ENCODE results near the gene PAMR1. TPM values are rescaled to one million over a fixed set of nuclear protein-coding genes. Genes with fewer than 3 reads are reported as not detected.

Gene PAMR1
- total and polyA plus RNA-seq, 2 of the 8 experiments (the other 6 are each of a cell fraction or from before 2014, with no cell fraction given), result 3.0 to 6.9 TPM

GRCh38 chr11:35563484-35564244 lies 38.2 kb upstream of the PAMR1 start (continued):
- no peak for TF ChIP-seq RXRA (IDR thresholded peaks at IDR 0.05; ENCODE audit: insufficient read depth, low read depth, low read length)
- TF ChIP-seq HDAC2 (IDR thresholded peaks at IDR 0.05; ENCODE audit: borderline replicate concordance in 1 of 2, low read depth in 2 of 2, low read length in 2 of 2), result no peak
- no peak for TF ChIP-seq EGR1 (IDR thresholded peaks at IDR 0.05; ENCODE audit: borderline replicate concordance, low read depth, low read length)
- no peak for TF ChIP-seq BCL11A (IDR thresholded peaks at IDR 0.05; ENCODE audit: low read depth in 2 of 2, low read length in 2 of 2)

Data from H1 (cell line).